HL-60 (cell line): ENCODE data around the gene FNDC3B.

Experiments
- DNase-seq, 2 experiments: peaks; one replicate each; pipeline ENCODE4 v3.0.0-alpha.2; 2010 to 2020; ENCODE audit warnings: low read depth in 1 of 2, low spot score in 1 of 2
- H3K27ac ChIP-seq: fragments of 250-450 bp; sonication (Bioruptor Pico); replicated peaks from 2 replicates; pipeline ENCODE4 v1.5.1; 2020; ENCODE audit warnings: mild to moderate bottlenecking, moderate library complexity
- H3K27me3 ChIP-seq: fragments of 250-450 bp; sonication (Bioruptor Pico); 2 replicates; pipeline ENCODE4 v1.5.1; 2021; ENCODE audit warnings: mild to moderate bottlenecking, moderate library complexity; ENCODE audit not compliant: insufficient read depth, poor library complexity, severe bottlenecking
- H3K4me3 ChIP-seq: replicated peaks from 2 replicates; pipeline ENCODE4 v1.5.1; 2011; ENCODE audit warnings: mild to moderate bottlenecking, control low read depth, low read length; ENCODE audit not compliant: insufficient read depth
- CTCF ChIP-seq: IDR thresholded peaks from one replicate; pipeline ENCODE4 v1.5.1; 2011; ENCODE audit warnings: low read length, control low read depth, inconsistent platforms; ENCODE audit not compliant: insufficient read depth
- GABPA ChIP-seq: IDR thresholded peaks from 2 replicates; pipeline ENCODE4 v1.6.1; 2012; ENCODE audit warnings: low read depth
- POLR2AphosphoS5 ChIP-seq: IDR thresholded peaks from 2 replicates; pipeline ENCODE4 v1.6.1; 2012; ENCODE audit warnings: low read depth
- REST ChIP-seq: IDR thresholded peaks from 2 replicates; pipeline ENCODE4 v1.6.1; 2012; ENCODE audit warnings: low read depth; ENCODE audit not compliant: insufficient replicate concordance
- SPI1 ChIP-seq: IDR thresholded peaks from 2 replicates; pipeline ENCODE4 v1.6.1; 2012; ENCODE audit warnings: low read depth, mild to moderate bottlenecking, borderline replicate concordance

The FNDC3B gene

DNA sequence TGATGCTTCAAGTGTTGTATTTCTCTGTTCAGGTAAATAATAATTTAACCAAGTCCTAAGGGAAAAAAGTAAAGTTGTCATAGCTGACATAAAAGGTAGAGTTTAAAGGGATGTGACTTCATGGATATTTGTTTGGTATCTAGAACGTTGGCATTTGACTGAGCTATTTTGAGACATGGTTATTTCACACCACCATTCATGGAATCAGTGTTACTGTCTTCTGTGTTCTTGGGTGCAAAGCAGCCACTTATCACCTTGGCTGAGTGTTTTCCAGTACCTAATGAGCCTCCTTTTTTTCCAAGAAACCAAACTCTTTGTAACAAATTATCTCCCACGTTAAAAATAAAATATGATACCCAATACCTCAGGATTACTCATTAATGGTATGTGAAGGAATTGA lies 253.0 kb downstream of the FNDC3B start:
- Histone ChIP-seq H3K27ac (no peak overlapping the region), H3K4me3 (no peak overlapping the region), H3K27me3 (no peaks in the 10 kb centered on the region)
- DNase-seq: no peak
- TF ChIP-seq POLR2AphosphoS5: no peak
- TF ChIP-seq CTCF: no peak
- TF ChIP-seq SPI1: no peak
- TF ChIP-seq GABPA: no peak
- no peak for TF ChIP-seq REST

- Histone ChIP-seq H3K27me3 (no peaks in the 10 kb centered on the region), H3K4me3 (no peak overlapping the region), H3K27ac (no peak overlapping the region)
- no peak for TF ChIP-seq REST
- TF ChIP-seq GABPA: no peak
- TF ChIP-seq CTCF: no peak
- no peak for TF ChIP-seq SPI1
- peak; percentile 54 for TF ChIP-seq POLR2AphosphoS5
- DNase-seq: no peak
Measured at GRCh38 chr3:172293093-172293492, 253.7 kb downstream of the FNDC3B start.

DNA sequence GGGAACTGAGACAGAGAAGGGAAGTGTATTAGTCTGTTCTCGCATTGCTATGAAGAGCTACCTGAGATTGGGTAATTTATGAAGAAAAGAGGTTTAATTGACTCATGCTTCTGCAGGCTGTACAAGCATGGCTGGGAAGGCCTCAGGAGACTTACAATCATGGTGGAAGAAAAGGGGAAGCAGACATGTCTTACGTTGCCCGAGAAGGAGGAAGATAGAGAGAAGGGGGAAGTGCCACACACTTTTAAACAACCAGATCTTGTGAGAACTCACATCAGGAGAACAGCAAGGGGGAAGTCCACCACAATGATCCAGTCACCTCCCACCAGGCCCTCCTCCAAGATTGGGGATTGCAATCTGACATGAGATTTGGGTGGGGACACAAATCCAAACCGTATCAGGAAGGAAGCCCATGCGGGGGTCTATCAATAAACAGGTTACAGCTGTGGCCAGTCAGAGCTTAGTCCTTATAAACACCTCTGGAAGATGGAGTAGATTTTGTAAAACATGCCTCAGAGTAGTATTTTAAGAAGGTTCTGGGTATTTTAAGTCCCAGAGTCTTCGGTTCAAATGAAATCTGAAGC lies 254.9 kb downstream of the FNDC3B start:
- H3K27me3 ChIP-seq: no peaks in the 10 kb centered on the region
- TF ChIP-seq GABPA: 0 out of 2 replicates have a peak, but pooled peaks have one; percentile 12
- TF ChIP-seq POLR2AphosphoS5: peak; percentile 58
- TF ChIP-seq SPI1: peak; percentile 98
- TF ChIP-seq REST: no peak
- no peak for TF ChIP-seq CTCF
- H3K4me3 ChIP-seq: no peak overlapping the region
- peak; percentile 76 to 89 for DNase-seq
- peak overlapping the region; percentile 45 for H3K27ac ChIP-seq
